SU-DHL-6 (cell line): ENCODE data around the gene SPDYE16.
"Not testable (repeated sequence)": the region's sequence is repeated elsewhere in the genome, so short reads cannot be mapped to it uniquely, and the experiment has no call there.

Source experiments
- H2AFZ ChIP-seq: fragments of 200-600 bp; sonication (generic); 2 replicates; pipeline ENCODE4 v1.6.1; 2014; ENCODE audit warnings: low read depth, mild to moderate bottlenecking, moderate library complexity, mixed read lengths, antibody characterized with exemption, low read length; ENCODE audit not compliant: severe bottlenecking
- H3F3A ChIP-seq: fragments of 200-600 bp; shearing (Covaris generic); 2 replicates; pipeline ENCODE4 v1.6.0; 2016; ENCODE audit warnings: antibody characterized with exemption, mild to moderate bottlenecking; ENCODE audit not compliant: insufficient read depth
- H3K27ac ChIP-seq: fragments of 200-600 bp; sonication (generic); 2 replicates; pipeline ENCODE4 v1.5.1; 2016; ENCODE audit warnings: low read depth, mild to moderate bottlenecking, low read length, moderate library complexity, mixed read lengths
- H3K27me3 ChIP-seq: fragments of 200-600 bp; sonication (generic), shearing (Covaris generic); 2 replicates; pipeline ENCODE4 v1.6.0; 2014; ENCODE audit warnings: mild to moderate bottlenecking, low read length
- H3K36me3 ChIP-seq: fragments of 200-600 bp; sonication (generic); 2 replicates; pipeline ENCODE4 v1.6.1; 2014; ENCODE audit warnings: mild to moderate bottlenecking, low read length, mixed read lengths
- H3K4me2 ChIP-seq: fragments of 300-600, 200-600 bp; shearing (Covaris generic), sonication (generic); 2 replicates; pipeline ENCODE4 v1.6.0; 2014; ENCODE audit warnings: low read length, low read depth, mild to moderate bottlenecking; ENCODE audit not compliant: poor library complexity, severe bottlenecking
- H3K4me3 ChIP-seq: fragments of 200-600 bp; sonication (generic); 2 replicates; pipeline ENCODE4 v1.5.1; 2014; ENCODE audit warnings: antibody characterized with exemption, low read length, mild to moderate bottlenecking, mixed read lengths; ENCODE audit not compliant: insufficient read depth, poor library complexity, severe bottlenecking
- H3K79me2 ChIP-seq: fragments of 200-600 bp; sonication (generic); 2 replicates; pipeline ENCODE4 v1.6.1; 2014; ENCODE audit warnings: mild to moderate bottlenecking, low read length, moderate library complexity; ENCODE audit not compliant: insufficient read depth
- H3K9ac ChIP-seq: fragments of 200-600 bp; sonication (generic); 2 replicates; pipeline ENCODE4 v1.7.0; 2014; ENCODE audit warnings: mild to moderate bottlenecking, low read length
- H3K9me2 ChIP-seq: fragments of 200-600 bp; sonication (generic); replicated peaks from 2 replicates; pipeline ENCODE4 v1.6.1; 2014; ENCODE audit warnings: low read length; ENCODE audit not compliant: insufficient read depth
- H3K9me3 ChIP-seq: fragments of 200-600 bp; sonication (generic); 2 replicates; pipeline ENCODE4 v1.6.1; 2014; ENCODE audit warnings: low read length, mixed read lengths; ENCODE audit not compliant: insufficient read depth
- H4K20me1 ChIP-seq: fragments of 200-600 bp; sonication (generic); 2 replicates; pipeline ENCODE4 v1.6.1; 2014; ENCODE audit warnings: low read depth, mild to moderate bottlenecking, antibody characterized with exemption, low read length, moderate library complexity, mixed read lengths
- CTCF ChIP-seq: fragments of 200-600 bp; sonication (generic); IDR thresholded peaks from one replicate; pipeline ENCODE4 v1.5.1; 2017; ENCODE audit warnings: antibody characterized with exemption, mild to moderate bottlenecking, low read length, moderate library complexity; ENCODE audit not compliant: insufficient read depth, poor library complexity, severe bottlenecking
- EZH2phosphoT487 ChIP-seq: fragments of 200-600 bp; sonication (generic), shearing (Covaris generic); conservative IDR thresholded peaks from 2 replicates; pipeline ENCODE4 v1.6.1; 2018; ENCODE audit warnings: mild to moderate bottlenecking, antibody characterized with exemption, low read length, moderate library complexity, mixed read lengths

Gene SPDYE16

GRCh38 chr7:76513817-76514799 is 29.0 kb downstream of the SPDYE16 start:
- Histone ChIP-seq H3K36me3 (no peaks in the 10 kb centered on the region), H3K27ac (no peak overlapping the region), H3K4me3 (no peak overlapping the region), H3F3A (no peaks in the 10 kb centered on the region), H3K4me2 (no peak overlapping the region), H4K20me1 (no peaks in the 10 kb centered on the region), H3K79me2 (no peaks in the 10 kb centered on the region), H3K9me2 (no peaks in the 10 kb centered on the region), H3K9ac (no peak overlapping the region), H3K27me3 (no peaks in the 10 kb centered on the region), H2AFZ (no peak overlapping the region), H3K9me3 (no peaks in the 10 kb centered on the region)
- TF ChIP-seq CTCF (no peak), EZH2phosphoT487 (no peak)

GRCh38 chr7:76512941-76513816 is 29.9 kb downstream of the SPDYE16 start:
- no peaks in the 10 kb centered on the region for H3K79me2 ChIP-seq
- no peaks in the 10 kb centered on the region for H3K9me2 ChIP-seq
- no peak overlapping the region for H3K4me3 ChIP-seq
- H3K27me3 ChIP-seq: no peaks in the 10 kb centered on the region
- no peaks in the 10 kb centered on the region for H3F3A ChIP-seq
- H4K20me1 ChIP-seq: no peaks in the 10 kb centered on the region
- H3K36me3 ChIP-seq: no peaks in the 10 kb centered on the region
- H3K27ac ChIP-seq: no peak overlapping the region
- no peak overlapping the region for H3K9ac ChIP-seq
- no peaks in the 10 kb centered on the region for H3K9me3 ChIP-seq
- no peak for TF ChIP-seq CTCF
- no peak for TF ChIP-seq EZH2phosphoT487
- no peak overlapping the region for H2AFZ ChIP-seq
- no peak overlapping the region for H3K4me2 ChIP-seq

- H3K4me3 ChIP-seq, H3K4me2 ChIP-seq, H3K9ac ChIP-seq: not testable (repeated sequence)
These were observed 30.9 kb downstream of the SPDYE16 start for GRCh38 chr7:76511911-76512885.

GRCh38 chr7:76511200-76511910 is 31.7 kb downstream of the SPDYE16 start:
- H3K9ac ChIP-seq, H3K27me3 ChIP-seq, H3K4me3 ChIP-seq, H3K36me3 ChIP-seq, H4K20me1 ChIP-seq, H3K4me2 ChIP-seq, H3K9me2 ChIP-seq, H3K9me3 ChIP-seq, H3K27ac ChIP-seq, H3F3A ChIP-seq, H3K79me2 ChIP-seq, H2AFZ ChIP-seq: not testable (repeated sequence)

More at GRCh38 chr7:76511911-76512885, 30.9 kb downstream of the SPDYE16 start:
- not testable (repeated sequence) for H4K20me1 ChIP-seq, H3K27me3 ChIP-seq, H2AFZ ChIP-seq, H3F3A ChIP-seq, H3K79me2 ChIP-seq, H3K36me3 ChIP-seq, H3K9me3 ChIP-seq, H3K9me2 ChIP-seq, H3K27ac ChIP-seq
